H9 (cell line): ENCODE measurements around the gene ADGRB3. TPM values are rescaled to one million over a fixed set of nuclear protein-coding genes. Genes with fewer than 3 reads are reported as not detected.

ENCODE experiments used
- DNase-seq: peaks from one replicate; pipeline ENCODE4 v3.0.0-alpha.2; 2017
- H2AFZ ChIP-seq: one replicate; pipeline ENCODE4 v1.6.1; 2013; ENCODE audit warnings: mild to moderate bottlenecking, low read length, control low read depth, moderate library complexity
- H2AK5ac ChIP-seq: 2 replicates; pipeline ENCODE4 v1.6.1; 2013; ENCODE audit warnings: low read length, control low read depth, mixed read lengths; ENCODE audit not compliant: insufficient read length
- H2BK120ac ChIP-seq: one replicate; pipeline ENCODE4 v1.6.1; 2013; ENCODE audit warnings: low read depth, mild to moderate bottlenecking, low read length, control low read depth, inconsistent platforms; ENCODE audit not compliant: poor library complexity, severe bottlenecking
- H2BK12ac ChIP-seq: 2 replicates; pipeline ENCODE4 v1.6.1; 2013; ENCODE audit warnings: low read length, control low read depth, mixed read lengths, low read depth; ENCODE audit not compliant: insufficient read length
- H2BK15ac ChIP-seq: 2 replicates; pipeline ENCODE4 v1.6.1; 2013; ENCODE audit warnings: low read depth, low read length, control low read depth
- H2BK20ac ChIP-seq: one replicate; pipeline ENCODE4 v1.6.1; 2013; ENCODE audit warnings: low read depth, mild to moderate bottlenecking, low read length, control low read depth, inconsistent platforms; ENCODE audit not compliant: poor library complexity, severe bottlenecking
- H2BK5ac ChIP-seq: 2 replicates; pipeline ENCODE4 v1.6.1; 2013; ENCODE audit warnings: low read length, control low read depth, mixed read lengths; ENCODE audit not compliant: insufficient read length
- H3K14ac ChIP-seq: 2 replicates; pipeline ENCODE4 v1.6.1; 2013; ENCODE audit warnings: low read length, control low read depth; ENCODE audit not compliant: insufficient read depth
- H3K18ac ChIP-seq: 2 replicates; pipeline ENCODE4 v1.6.1; 2013; ENCODE audit warnings: low read depth, mild to moderate bottlenecking, mixed read lengths, low read length, control low read depth; ENCODE audit not compliant: insufficient read length
- H3K23ac ChIP-seq: 2 replicates; pipeline ENCODE4 v1.6.1; 2013; ENCODE audit warnings: low read length, control low read depth, mixed read lengths, low read depth; ENCODE audit not compliant: insufficient read length
- H3K23me2 ChIP-seq: 2 replicates; pipeline ENCODE4 v1.6.1; 2013; ENCODE audit warnings: low read depth, mild to moderate bottlenecking, mixed read lengths, low read length, control low read depth; ENCODE audit not compliant: insufficient read length, poor library complexity, severe bottlenecking
- H3K27ac ChIP-seq: 2 replicates; pipeline ENCODE4 v1.5.1; 2013; ENCODE audit warnings: low read length, control low read depth, mixed read lengths, low read depth; ENCODE audit not compliant: insufficient read length
- H3K27me3 ChIP-seq: 2 replicates; pipeline ENCODE4 v1.6.1; 2013; ENCODE audit warnings: low read length, control low read depth, inconsistent platforms; ENCODE audit not compliant: insufficient read depth
- H3K4ac ChIP-seq: 2 replicates; pipeline ENCODE4 v1.6.1; 2013; ENCODE audit warnings: low read depth, mild to moderate bottlenecking, control low read depth, inconsistent platforms, low read length, moderate library complexity
- H3K4me1 ChIP-seq: 2 replicates; pipeline ENCODE4 v1.6.1; 2013; ENCODE audit warnings: low read length, control low read depth, inconsistent platforms; ENCODE audit not compliant: insufficient read depth
- H3K4me2 ChIP-seq: 2 replicates; pipeline ENCODE4 v1.6.1; 2013; ENCODE audit warnings: low read length, control low read depth, mixed read lengths; ENCODE audit not compliant: insufficient read length, insufficient read depth
- H3K56ac ChIP-seq: 2 replicates; pipeline ENCODE4 v1.6.1; 2013; ENCODE audit warnings: low read depth, mild to moderate bottlenecking, mixed read lengths, low read length, control low read depth; ENCODE audit not compliant: insufficient read length
- H3K79me1 ChIP-seq: 2 replicates; pipeline ENCODE4 v1.6.1; 2013; ENCODE audit warnings: low read depth, mild to moderate bottlenecking, moderate library complexity, low read length, control low read depth, inconsistent platforms; ENCODE audit not compliant: insufficient read depth, poor library complexity, severe bottlenecking
- H3K79me2 ChIP-seq: 2 replicates; pipeline ENCODE4 v1.6.1; 2013; ENCODE audit warnings: low read length, control low read depth, inconsistent platforms; ENCODE audit not compliant: insufficient read depth
- H3K9ac ChIP-seq: 2 replicates; pipeline ENCODE4 v1.6.1; 2013; ENCODE audit warnings: low read length, control low read depth, mixed read lengths; ENCODE audit not compliant: insufficient read length; ENCODE audit errors: extremely low read depth
- H3K9me3 ChIP-seq: one replicate; pipeline ENCODE4 v1.6.1; 2013; ENCODE audit warnings: low read depth, low read length, inconsistent platforms; ENCODE audit not compliant: control insufficient read depth
- H3T11ph ChIP-seq: one replicate; pipeline ENCODE4 v1.6.1; 2013; ENCODE audit warnings: mild to moderate bottlenecking, low read length, control low read depth, inconsistent platforms
- H4K20me1 ChIP-seq: one replicate; pipeline ENCODE4 v1.6.1; 2013; ENCODE audit not compliant: control insufficient read depth, insufficient read length, insufficient read depth
- H4K5ac ChIP-seq: 2 replicates; pipeline ENCODE4 v1.6.1; 2013; ENCODE audit warnings: low read depth, mild to moderate bottlenecking, mixed read lengths, low read length, control low read depth; ENCODE audit not compliant: insufficient read length
- H4K8ac ChIP-seq: replicated peaks from 2 replicates; pipeline ENCODE4 v1.6.1; 2013; ENCODE audit warnings: low read length, control low read depth, mixed read lengths, low read depth; ENCODE audit not compliant: insufficient read length
- H4K91ac ChIP-seq: 2 replicates; pipeline ENCODE4 v1.6.1; 2013; ENCODE audit warnings: low read depth, mild to moderate bottlenecking, moderate library complexity, mixed read lengths, low read length, control low read depth; ENCODE audit not compliant: insufficient read length
- H3K27ac Mint-ChIP-seq, 3 experiments: 2 replicates in 2 of 3; 3 replicates in 1 of 3; pipeline ENCODE4 v1.8.0; 2020 to 2021; ENCODE audit warnings: mixed read lengths in 3 of 3, mild to moderate bottlenecking in 1 of 3, moderate library complexity in 1 of 3
- H3K27me3 Mint-ChIP-seq: 2 replicates; pipeline ENCODE4 v1.8.0; 2021; ENCODE audit warnings: low read depth, mild to moderate bottlenecking, moderate library complexity, mixed read lengths
- H3K36me3 Mint-ChIP-seq, 3 experiments: 2 replicates in 2 of 3; 3 replicates in 1 of 3; pipeline ENCODE4 v1.8.0; 2020 to 2021; ENCODE audit warnings: low read depth in 3 of 3, mixed read lengths in 3 of 3; ENCODE audit not compliant: insufficient read depth in 1 of 3
- H3K4me1 Mint-ChIP-seq, 2 experiments: 2 replicates each; pipeline ENCODE4 v1.8.0; 2020; ENCODE audit warnings: mixed read lengths in 2 of 2
- H3K4me3 Mint-ChIP-seq, 2 experiments: 2 replicates in 1 of 2; 3 replicates in 1 of 2; pipeline ENCODE4 v1.8.0; 2020 to 2021; ENCODE audit warnings: mild to moderate bottlenecking in 2 of 2, mixed read lengths in 2 of 2, moderate library complexity in 1 of 2
- H3K9me3 Mint-ChIP-seq, 2 experiments: 2 replicates in 1 of 2; 3 replicates in 1 of 2; pipeline ENCODE4 v1.8.0; 2020; ENCODE audit warnings: mild to moderate bottlenecking in 2 of 2, mixed read lengths in 2 of 2, moderate library complexity in 1 of 2
- CTCF ChIP-seq: fragments of 200-600 bp; sonication (generic); conservative IDR thresholded peaks from 3 replicates; pipeline ENCODE4 v1.8.0; 2021; ENCODE audit warnings: antibody characterized with exemption, mild to moderate bottlenecking
- total RNA-seq: library from RNA; stranded (reverse); gene quantifications from 2 replicates; pipeline ENCODE4 v1.2.1, GENCODE V29; 2021

ADGRB3 gene
- total RNA-seq, 1 experiment from 2014 or later = 0.37 TPM

GRCh38 chr6:68735866-68736265 lies 100.8 kb downstream of the ADGRB3 start:
- Histone ChIP-seq H3K27ac (no peak overlapping the region), H3K23ac (no peak overlapping the region), H2BK12ac (no peak overlapping the region), H3K9ac (no peak overlapping the region), H3K4me1 (peaks cover 5% of the 10 kb centered on the region; the same call in 1 of the 2 replicates), H4K91ac (no peak overlapping the region), H3K23me2 (no peaks in the 10 kb centered on the region), H2AFZ (no peak overlapping the region), H3K4me2 (no peak overlapping the region), H3K14ac (no peak overlapping the region), H4K20me1 (no peaks in the 10 kb centered on the region), H4K5ac (no peak overlapping the region), H3K4ac (no peak overlapping the region), H3K9me3 (no peaks in the 10 kb centered on the region), H2BK5ac (no peak overlapping the region), H3T11ph (no peak overlapping the region), H4K8ac (no peak overlapping the region), H2BK15ac (no peak overlapping the region), H3K56ac (no peak overlapping the region), H3K18ac (no peak overlapping the region), H2BK120ac (no peak overlapping the region), H3K79me1 (no peaks in the 10 kb centered on the region), H3K79me2 (no peaks in the 10 kb centered on the region), H2BK20ac (no peak overlapping the region), H2AK5ac (no peak overlapping the region), H3K27me3 (no peaks in the 10 kb centered on the region)
- no peaks in the 10 kb centered on the region for H3K27me3 Mint-ChIP-seq
- H3K9me3 Mint-ChIP-seq = no peaks in the 10 kb centered on the region
- DNase-seq = no peak
- no peak overlapping the region for H3K4me3 Mint-ChIP-seq
- H3K27ac Mint-ChIP-seq = no peak overlapping the region; a peak in 1 of 7 replicates
- no peaks in the 10 kb centered on the region for H3K4me1 Mint-ChIP-seq
- H3K36me3 Mint-ChIP-seq = no peaks in the 10 kb centered on the region
- no peak for TF ChIP-seq CTCF
